ENCODE results near the gene CREB5. TPM values are rescaled to one million over a fixed set of nuclear protein-coding genes. Genes with fewer than 3 reads are reported as not detected.

The CREB5 gene
- total RNA-seq, 1 experiment from 2014 or later, result 1.3 TPM

- Mint-ChIP-seq H3K27ac (no peak overlapping the region), H3K36me3 (no peaks in the 10 kb centered on the region), H3K9me3 (no peaks in the 10 kb centered on the region), H3K27me3 (ENCODE audit: low read depth) (no peaks in the 10 kb centered on the region), H3K4me3 (no peak overlapping the region), H3K4me1 (peaks cover 13% of the 10 kb centered on the region)
- ChIA-PET CTCF (no interaction called here), POLR2A (interaction anchor here (0.7 kb wide), 2 partner anchors 21 to 1635 kb away, joined by 3 to 5 read pairs; no protein-coding TSS in a partner anchor)
- no peak for DNase-seq (ENCODE audit: low spot score)
- ATAC-seq, result no peak
- TF ChIP-seq ATF2 (CRISPR knock-in tag; IDR thresholded peaks at IDR 0.05; ENCODE audit: borderline replicate concordance, low read depth) (no peak), ETV6 (CRISPR knock-in tag; IDR thresholded peaks at IDR 0.05) (no peak)
- TF ChIP-seq, protein P1, sequence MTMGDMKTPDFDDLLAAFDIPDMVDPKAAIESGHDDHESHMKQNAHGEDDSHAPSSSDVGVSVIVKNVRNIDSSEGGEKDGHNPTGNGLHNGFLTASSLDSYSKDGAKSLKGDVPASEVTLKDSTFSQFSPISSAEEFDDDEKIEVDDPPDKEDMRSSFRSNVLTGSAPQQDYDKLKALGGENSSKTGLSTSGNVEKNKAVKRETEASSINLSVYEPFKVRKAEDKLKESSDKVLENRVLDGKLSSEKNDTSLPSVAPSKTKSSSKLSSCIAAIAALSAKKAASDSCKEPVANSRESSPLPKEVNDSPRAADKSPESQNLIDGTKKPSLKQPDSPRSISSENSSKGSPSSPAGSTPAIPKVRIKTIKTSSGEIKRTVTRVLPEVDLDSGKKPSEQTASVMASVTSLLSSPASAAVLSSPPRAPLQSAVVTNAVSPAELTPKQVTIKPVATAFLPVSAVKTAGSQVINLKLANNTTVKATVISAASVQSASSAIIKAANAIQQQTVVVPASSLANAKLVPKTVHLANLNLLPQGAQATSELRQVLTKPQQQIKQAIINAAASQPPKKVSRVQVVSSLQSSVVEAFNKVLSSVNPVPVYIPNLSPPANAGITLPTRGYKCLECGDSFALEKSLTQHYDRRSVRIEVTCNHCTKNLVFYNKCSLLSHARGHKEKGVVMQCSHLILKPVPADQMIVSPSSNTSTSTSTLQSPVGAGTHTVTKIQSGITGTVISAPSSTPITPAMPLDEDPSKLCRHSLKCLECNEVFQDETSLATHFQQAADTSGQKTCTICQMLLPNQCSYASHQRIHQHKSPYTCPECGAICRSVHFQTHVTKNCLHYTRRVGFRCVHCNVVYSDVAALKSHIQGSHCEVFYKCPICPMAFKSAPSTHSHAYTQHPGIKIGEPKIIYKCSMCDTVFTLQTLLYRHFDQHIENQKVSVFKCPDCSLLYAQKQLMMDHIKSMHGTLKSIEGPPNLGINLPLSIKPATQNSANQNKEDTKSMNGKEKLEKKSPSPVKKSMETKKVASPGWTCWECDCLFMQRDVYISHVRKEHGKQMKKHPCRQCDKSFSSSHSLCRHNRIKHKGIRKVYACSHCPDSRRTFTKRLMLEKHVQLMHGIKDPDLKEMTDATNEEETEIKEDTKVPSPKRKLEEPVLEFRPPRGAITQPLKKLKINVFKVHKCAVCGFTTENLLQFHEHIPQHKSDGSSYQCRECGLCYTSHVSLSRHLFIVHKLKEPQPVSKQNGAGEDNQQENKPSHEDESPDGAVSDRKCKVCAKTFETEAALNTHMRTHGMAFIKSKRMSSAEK (CRISPR knock-in tag; IDR thresholded peaks at IDR 0.05; ENCODE audit: borderline replicate concordance), result no peak
These were observed 320.7 kb downstream of the CREB5 start for GRCh38 chr7:28733035-28733434.

GRCh38 chr7:28738412-28738811 lies 326.1 kb downstream of the CREB5 start:
- ATAC-seq (no peak), DNase-seq (ENCODE audit: low spot score) (no peak)
- no peak overlapping the region for H3K27ac Mint-ChIP-seq
- no peaks in the 10 kb centered on the region; the same call in 1 of the 2 replicates for H3K36me3 Mint-ChIP-seq
- CTCF ChIA-PET, result interaction anchor here (0.8 to 1.0 kb wide), 2 partner anchors 9 kb away, joined by 3 read pairs; no protein-coding TSS in a partner anchor
- POLR2A ChIA-PET, result no interaction called here
- H3K4me1 Mint-ChIP-seq, result peaks cover 28% of the 10 kb centered on the region
- H3K9me3 Mint-ChIP-seq, result peaks cover 3% of the 10 kb centered on the region; the same call in 1 of the 2 replicates
- no peaks in the 10 kb centered on the region for H3K27me3 Mint-ChIP-seq (ENCODE audit: low read depth)
- no peak overlapping the region for H3K4me3 Mint-ChIP-seq
- TF ChIP-seq PRDM15 (CRISPR knock-in tag; IDR thresholded peaks at IDR 0.05), result no peak
- no peak for TF ChIP-seq GABPB1 (CRISPR knock-in tag; IDR thresholded peaks at IDR 0.05)
- TF ChIP-seq FOXP1 (CRISPR knock-in tag; IDR thresholded peaks at IDR 0.05; ENCODE audit: borderline replicate concordance), result no peak
- TF ChIP-seq, protein P2, sequence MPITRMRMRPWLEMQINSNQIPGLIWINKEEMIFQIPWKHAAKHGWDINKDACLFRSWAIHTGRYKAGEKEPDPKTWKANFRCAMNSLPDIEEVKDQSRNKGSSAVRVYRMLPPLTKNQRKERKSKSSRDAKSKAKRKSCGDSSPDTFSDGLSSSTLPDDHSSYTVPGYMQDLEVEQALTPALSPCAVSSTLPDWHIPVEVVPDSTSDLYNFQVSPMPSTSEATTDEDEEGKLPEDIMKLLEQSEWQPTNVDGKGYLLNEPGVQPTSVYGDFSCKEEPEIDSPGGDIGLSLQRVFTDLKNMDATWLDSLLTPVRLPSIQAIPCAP (CRISPR knock-in tag; IDR thresholded peaks at IDR 0.05), result no peak
- TF ChIP-seq, protein P3, sequence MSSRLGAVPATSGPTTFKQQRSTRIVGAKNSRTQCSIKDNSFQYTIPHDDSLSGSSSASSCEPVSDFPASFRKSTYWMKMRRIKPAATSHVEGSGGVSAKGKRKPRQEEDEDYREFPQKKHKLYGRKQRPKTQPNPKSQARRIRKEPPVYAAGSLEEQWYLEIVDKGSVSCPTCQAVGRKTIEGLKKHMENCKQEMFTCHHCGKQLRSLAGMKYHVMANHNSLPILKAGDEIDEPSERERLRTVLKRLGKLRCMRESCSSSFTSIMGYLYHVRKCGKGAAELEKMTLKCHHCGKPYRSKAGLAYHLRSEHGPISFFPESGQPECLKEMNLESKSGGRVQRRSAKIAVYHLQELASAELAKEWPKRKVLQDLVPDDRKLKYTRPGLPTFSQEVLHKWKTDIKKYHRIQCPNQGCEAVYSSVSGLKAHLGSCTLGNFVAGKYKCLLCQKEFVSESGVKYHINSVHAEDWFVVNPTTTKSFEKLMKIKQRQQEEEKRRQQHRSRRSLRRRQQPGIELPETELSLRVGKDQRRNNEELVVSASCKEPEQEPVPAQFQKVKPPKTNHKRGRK (CRISPR knock-in tag; IDR thresholded peaks at IDR 0.05; ENCODE audit: borderline replicate concordance), result no peak
- TF ChIP-seq ZNF232 (CRISPR knock-in tag; IDR thresholded peaks at IDR 0.05), result no peak
- TF ChIP-seq, protein P4, sequence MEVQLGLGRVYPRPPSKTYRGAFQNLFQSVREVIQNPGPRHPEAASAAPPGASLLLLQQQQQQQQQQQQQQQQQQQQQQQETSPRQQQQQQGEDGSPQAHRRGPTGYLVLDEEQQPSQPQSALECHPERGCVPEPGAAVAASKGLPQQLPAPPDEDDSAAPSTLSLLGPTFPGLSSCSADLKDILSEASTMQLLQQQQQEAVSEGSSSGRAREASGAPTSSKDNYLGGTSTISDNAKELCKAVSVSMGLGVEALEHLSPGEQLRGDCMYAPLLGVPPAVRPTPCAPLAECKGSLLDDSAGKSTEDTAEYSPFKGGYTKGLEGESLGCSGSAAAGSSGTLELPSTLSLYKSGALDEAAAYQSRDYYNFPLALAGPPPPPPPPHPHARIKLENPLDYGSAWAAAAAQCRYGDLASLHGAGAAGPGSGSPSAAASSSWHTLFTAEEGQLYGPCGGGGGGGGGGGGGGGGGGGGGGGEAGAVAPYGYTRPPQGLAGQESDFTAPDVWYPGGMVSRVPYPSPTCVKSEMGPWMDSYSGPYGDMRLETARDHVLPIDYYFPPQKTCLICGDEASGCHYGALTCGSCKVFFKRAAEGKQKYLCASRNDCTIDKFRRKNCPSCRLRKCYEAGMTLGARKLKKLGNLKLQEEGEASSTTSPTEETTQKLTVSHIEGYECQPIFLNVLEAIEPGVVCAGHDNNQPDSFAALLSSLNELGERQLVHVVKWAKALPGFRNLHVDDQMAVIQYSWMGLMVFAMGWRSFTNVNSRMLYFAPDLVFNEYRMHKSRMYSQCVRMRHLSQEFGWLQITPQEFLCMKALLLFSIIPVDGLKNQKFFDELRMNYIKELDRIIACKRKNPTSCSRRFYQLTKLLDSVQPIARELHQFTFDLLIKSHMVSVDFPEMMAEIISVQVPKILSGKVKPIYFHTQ (CRISPR knock-in tag; IDR thresholded peaks at IDR 0.05), result no peak
- no peak for TF ChIP-seq TP53 (CRISPR knock-in tag; IDR thresholded peaks at IDR 0.05)
- no peak for TF ChIP-seq FOXP4 (CRISPR knock-in tag; IDR thresholded peaks at IDR 0.05)
- TF ChIP-seq SMAD3 (CRISPR knock-in tag; IDR thresholded peaks at IDR 0.05; ENCODE audit: borderline replicate concordance), result no peak
- TF ChIP-seq ZNF281 (CRISPR knock-in tag; IDR thresholded peaks at IDR 0.05), result no peak
